SK-N-SH (cell line): Measurements from ENCODE around the gene TMEM131L. TPM values are rescaled to one million over a fixed set of nuclear protein-coding genes. Genes with fewer than 3 reads are reported as not detected.
"Not testable (repeated sequence)": the region's sequence is repeated elsewhere in the genome, so short reads cannot be mapped to it uniquely, and the experiment has no call there.

Experiments used
- CTCF ChIA-PET: fragments of 300-600, 350-600 bp; formaldehyde crosslinking; extraction: SDS; loops from one replicate; lab custom pipeline; 2021; lab: Yijun Ruan, JAX
- POLR2A ChIA-PET: fragments of 350-600 bp; sonication (Branson Sonifier 250); formaldehyde crosslinking; extraction: SDS; loops from one replicate; lab custom pipeline; 2020; ENCODE audit warnings: antibody characterized with exemption, inconsistent platforms; lab: Yijun Ruan, JAX
- DNase-seq: peaks from one replicate; pipeline ENCODE4 v3.0.0; 2012
- H2AFZ ChIP-seq: fragments of 200-600 bp; sonication (generic); 2 replicates; pipeline ENCODE4 v1.8.1; 2016; ENCODE audit warnings: antibody characterized with exemption, mild to moderate bottlenecking, low read depth
- H3F3A ChIP-seq: fragments of 200-600 bp; sonication (generic); replicated peaks from 2 replicates; pipeline ENCODE3; 2016; ENCODE audit warnings: antibody characterized with exemption, mild to moderate bottlenecking; ENCODE audit not compliant: insufficient read depth
- H3K27ac ChIP-seq, 2 experiments: fragments of 200-500 bp in 1 of 2; fragments of 200-600 bp in 1 of 2; sonication (Bioruptor generic) in 1 of 2; sonication (generic), shearing (Covaris generic) in 1 of 2; 2 replicates each; pipeline versions ENCODE4 v1.5.1 to v1.6.1; 2014 to 2016; ENCODE audit warnings: low read depth in 2 of 2, inconsistent platforms in 1 of 2, low read length in 1 of 2, mild to moderate bottlenecking in 1 of 2, mixed read lengths in 1 of 2
- H3K27me3 ChIP-seq: fragments of 200-600 bp; sonication (generic), shearing (Covaris generic); 2 replicates; pipeline ENCODE4 v1.6.1; 2016; ENCODE audit warnings: mixed run types; ENCODE audit not compliant: insufficient read depth
- H3K36me3 ChIP-seq, 2 experiments: fragments of 200-500 bp in 1 of 2; fragments of 200-600 bp in 1 of 2; sonication (Bioruptor generic) in 1 of 2; sonication (generic) in 1 of 2; replicated peaks in 1 of 2; 2 replicates each; pipeline versions ENCODE3 to v1.5.1; 2014 to 2016; ENCODE audit warnings: low read length in 1 of 2, mild to moderate bottlenecking in 1 of 2; ENCODE audit not compliant: insufficient read depth in 2 of 2, control insufficient read depth in 1 of 2
- H3K4me1 ChIP-seq, 2 experiments: fragments of 200-500 bp in 1 of 2; fragments of 200-600 bp in 1 of 2; sonication (Bioruptor generic) in 1 of 2; sonication (generic), shearing (Covaris generic) in 1 of 2; 2 replicates each; pipeline versions ENCODE4 v1.5.1 to v1.6.1; 2014 to 2016; ENCODE audit warnings: low read depth in 1 of 2, low read length in 1 of 2, mixed run types in 1 of 2; ENCODE audit not compliant: insufficient read depth in 2 of 2, control insufficient read depth in 1 of 2
- H3K4me2 ChIP-seq: fragments of 200-600 bp; sonication (generic), shearing (Covaris generic); 2 replicates; pipeline ENCODE4 v1.6.1; 2017; ENCODE audit warnings: mixed run types
- H3K4me3 ChIP-seq, 2 experiments: fragments of 200-500 bp in 1 of 2; fragments of 200-600 bp in 1 of 2; sonication (Bioruptor generic) in 1 of 2; sonication (generic), shearing (Covaris generic) in 1 of 2; 2 replicates each; pipeline versions ENCODE4 v1.5.1 to v1.8.1; 2014 to 2016; ENCODE audit warnings: low read depth in 2 of 2, inconsistent platforms in 1 of 2, low read length in 1 of 2, mild to moderate bottlenecking in 1 of 2, mixed read lengths in 1 of 2, moderate library complexity in 1 of 2
- H3K79me2 ChIP-seq: fragments of 200-600 bp; sonication (generic); 2 replicates; pipeline ENCODE4 v1.8.1; 2017; ENCODE audit warnings: mild to moderate bottlenecking; ENCODE audit not compliant: insufficient read depth
- H3K9ac ChIP-seq: fragments of 200-600 bp; sonication (generic); 2 replicates; pipeline ENCODE4 v1.6.1; 2017; ENCODE audit warnings: mixed run types
- H3K9me2 ChIP-seq: fragments of 200-600 bp; sonication (generic); 2 replicates; pipeline ENCODE4 v1.6.1; 2017; ENCODE audit warnings: mixed run types
- H3K9me3 ChIP-seq: fragments of 200-600 bp; sonication (generic); 2 replicates; pipeline ENCODE4 v1.6.1; 2017; ENCODE audit warnings: mixed run types, mild to moderate bottlenecking, moderate library complexity
- H4K20me1 ChIP-seq: fragments of 200-600 bp; sonication (generic); 2 replicates; pipeline ENCODE4 v1.6.1; 2017; ENCODE audit warnings: mild to moderate bottlenecking, mixed run types; ENCODE audit not compliant: insufficient read depth
- CHD2 ChIP-seq: fragments of 150-350 bp; IDR thresholded peaks from 2 replicates; pipeline ENCODE4 v1.6.1; 2018; ENCODE audit warnings: low read length; ENCODE audit not compliant: partially characterized antibody
- EP300 ChIP-seq, 2 experiments: IDR thresholded peaks; 2 replicates each; pipeline versions ENCODE4 v1.4.0 to v1.6.1; 2012; ENCODE audit warnings: borderline replicate concordance in 1 of 2, low read depth in 1 of 2, low read length in 1 of 2
- GATA2 ChIP-seq: sonication (generic); formaldehyde crosslinking; IDR thresholded peaks from 2 replicates; pipeline ENCODE4 v1.5.0; 2020; ENCODE audit warnings: mild to moderate bottlenecking, missing genetic modification reagents
- MAX ChIP-seq: IDR thresholded peaks from 2 replicates; pipeline ENCODE4 v1.4.0; 2012; ENCODE audit warnings: low read depth
- MXI1 ChIP-seq: IDR thresholded peaks from 2 replicates; pipeline ENCODE4 v1.6.1; 2012; ENCODE audit warnings: mild to moderate bottlenecking, low read depth, low read length, improper control_type of control experiment
- NFIC ChIP-seq: IDR thresholded peaks from 2 replicates; pipeline ENCODE4 v1.4.0; 2012; ENCODE audit warnings: borderline replicate concordance
- NRF1 ChIP-seq: IDR thresholded peaks from 2 replicates; pipeline ENCODE4 v1.6.1; 2012; ENCODE audit warnings: low read depth, mild to moderate bottlenecking, low read length
- POLR2AphosphoS5 ChIP-seq: IDR thresholded peaks from 2 replicates; pipeline ENCODE4 v1.6.1; 2012; ENCODE audit warnings: low read depth, low read length
- RAD21 ChIP-seq: IDR thresholded peaks from 2 replicates; pipeline ENCODE4 v1.6.1; 2012; ENCODE audit warnings: mild to moderate bottlenecking, low read length
- RCOR1 ChIP-seq: fragments of 150-350 bp; IDR thresholded peaks from 2 replicates; pipeline ENCODE4 v1.6.1; 2017; ENCODE audit warnings: antibody characterized with exemption, low read length
- RFX5 ChIP-seq: IDR thresholded peaks from 2 replicates; pipeline ENCODE4 v1.6.1; 2012; ENCODE audit warnings: mild to moderate bottlenecking, improper control_type of control experiment, low read length
- RXRA ChIP-seq: IDR thresholded peaks from 2 replicates; pipeline ENCODE4 v1.4.0; 2012; ENCODE audit warnings: low read depth, mild to moderate bottlenecking, borderline replicate concordance
- TAF1 ChIP-seq: IDR thresholded peaks from 2 replicates; pipeline ENCODE4 v1.6.1; 2012; ENCODE audit warnings: low read depth, mild to moderate bottlenecking, low read length, moderate library complexity, borderline replicate concordance
- TEAD4 ChIP-seq: IDR thresholded peaks from 2 replicates; pipeline ENCODE4 v1.4.0; 2012; ENCODE audit warnings: mild to moderate bottlenecking, borderline replicate concordance; ENCODE audit not compliant: insufficient read depth
- YY1 ChIP-seq: IDR thresholded peaks from 2 replicates; pipeline ENCODE4 v1.4.0; 2012; ENCODE audit warnings: low read depth, mild to moderate bottlenecking
- WGBS: methylation state at CpG from one replicate; pipeline ENCODE4 v1.1.6; 2017; ENCODE audit warnings: low lambda C conversion rate; 5-methylcytosine and 5-hydroxymethylcytosine counted together
- polyA plus RNA-seq, 3 experiments: library from polyadenylated mRNA; depleted of rRNA; stranded (reverse); fragments of >200 nt; gene quantifications; 2 replicates each; pipeline ENCODE4 v1.2.3, GENCODE V29; 2012
- TF ChIP-seq, protein P1 (sequence below): IDR thresholded peaks from 2 replicates; pipeline ENCODE4 v1.4.0; 2012; ENCODE audit warnings: low read depth, borderline replicate concordance
- TF ChIP-seq, protein P2 (sequence below): fragments of 200-600 bp; sonication (generic); IDR thresholded peaks from 2 replicates; pipeline ENCODE4 v1.6.1; 2017; ENCODE audit warnings: antibody characterized with exemption, mild to moderate bottlenecking, moderate library complexity

TMEM131L gene
- polyA plus RNA-seq (2012; rRNA removed) = 6.2 and 6.8 TPM in 2 replicates
- polyA plus RNA-seq (2012; cell fraction: cytosol; rRNA removed) = 4.6 and 4.9 TPM in 2 replicates
- 15.8 and 17.0 TPM in 2 replicates for polyA plus RNA-seq (2012; cell fraction: nucleus; rRNA removed)

DNA sequence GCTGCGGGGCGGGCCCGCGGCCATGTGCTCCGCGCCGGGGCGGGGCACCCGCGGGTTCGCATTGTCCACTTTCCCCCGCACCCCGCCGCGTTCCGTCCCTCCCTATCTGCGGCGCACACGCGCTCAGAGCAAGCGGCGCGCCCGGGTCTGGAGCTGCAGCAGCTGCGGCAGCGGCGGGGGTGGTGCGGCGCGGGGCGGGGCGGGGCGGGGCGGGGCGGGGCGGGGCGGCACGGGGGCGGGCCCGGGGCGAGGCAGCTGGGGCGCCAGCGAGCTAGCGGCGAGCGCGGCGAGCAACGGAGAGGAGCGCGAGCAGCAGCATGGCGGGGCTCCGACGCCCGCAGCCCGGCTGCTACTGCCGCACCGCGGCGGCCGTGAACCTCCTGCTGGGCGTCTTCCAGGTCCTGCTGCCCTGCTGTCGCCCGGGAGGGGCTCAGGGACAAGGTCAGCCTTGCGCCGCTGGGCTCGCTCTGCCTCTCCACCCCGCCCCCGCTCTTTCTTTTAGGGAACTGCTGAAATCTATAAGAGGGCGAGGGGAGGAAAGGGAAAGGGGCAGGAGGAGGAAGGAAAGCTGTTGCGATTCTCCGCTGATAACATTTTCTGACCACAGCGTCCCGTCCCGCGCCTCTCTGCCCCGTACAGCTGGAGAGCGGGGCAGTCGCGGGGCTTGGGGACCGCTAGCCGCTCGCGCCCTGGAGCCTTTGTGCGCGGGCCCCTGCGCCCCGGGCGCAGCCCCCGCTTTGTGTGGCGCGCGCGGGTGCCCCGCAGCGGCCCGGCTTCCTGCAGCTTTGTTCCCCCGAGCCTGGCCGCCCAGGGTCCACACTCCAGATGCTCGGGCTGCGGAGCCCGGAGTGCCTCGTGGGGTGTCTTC is at the start of gene TMEM131L:
Gene TMEM131L (plus strand): TSS at position 280 of the 868 bp plus-strand sequence. CDS start 38 bp downstream, at position 318.
- Histone ChIP-seq H3K4me1 (peaks cover 26 to 31% of the 10 kb centered on the region in 2 experiments), H3K36me3 (no peaks in the 10 kb centered on the region), H3K4me2 (peak within 1 kb of the TSS; percentile 97), H3K9ac (peak within 1 kb of the TSS; percentile 76), H3K9me2 (no peaks in the 10 kb centered on the region), H4K20me1 (no peaks in the 10 kb centered on the region), H3K79me2 (peaks cover 34% of the 10 kb centered on the region), H2AFZ (peak within 1 kb of the TSS; percentile 94), H3K27ac (peak within 1 kb of the TSS; percentile 42 to 90; a peak in 3 of 4 replicates), H3F3A (peaks cover 9% of the 10 kb centered on the region), H3K9me3 (no peaks in the 10 kb centered on the region), H3K4me3 (peak within 1 kb of the TSS; percentile 82 to 88), H3K27me3 (no peaks in the 10 kb centered on the region)
- 2% methylated on average over 33 of the region's 103 CpGs for WGBS
- peak; percentile 95 for DNase-seq
- CTCF ChIA-PET = interaction anchor here (0.8 to 2.5 kb wide), 12 partner anchors 11 to 323 kb away, joined by 3 to 18 read pairs (median 4); partner anchors contain the start of gene MND1
- POLR2A ChIA-PET = interaction anchor here (0.6 to 1.3 kb wide), 9 partner anchors 12 to 322 kb away, joined by 3 to 5 read pairs (median 3); partner anchors contain the start of gene MND1
- TF ChIP-seq CHD2 (peak; percentile 5), TAF1 (peak; percentile 41; the same call in 1 of the 2 replicates), NRF1 (0 out of 2 replicates have a peak, but pooled peaks have one; percentile 5), YY1 (0 out of 2 replicates have a peak, but pooled peaks have one; percentile 63), RCOR1 (no peak), NFIC (no peak), POLR2AphosphoS5 (0 out of 2 replicates have a peak, but pooled peaks have one; percentile 25), MXI1 (peak; percentile 49; the same call in 1 of the 2 replicates), RAD21 (no peak; the same call in 1 of the 2 replicates), EP300 (IDR thresholded peaks at IDR 0.05; ENCODE audit: borderline replicate concordance in 1 of 2, low read depth in 1 of 2, low read length in 1 of 2) (no peak), MAX (no peak), TEAD4 (no peak), RFX5 (no peak), GATA2 (peak; percentile 35; the same call in 1 of the 2 replicates), RXRA (no peak)
- TF ChIP-seq, protein P1, sequence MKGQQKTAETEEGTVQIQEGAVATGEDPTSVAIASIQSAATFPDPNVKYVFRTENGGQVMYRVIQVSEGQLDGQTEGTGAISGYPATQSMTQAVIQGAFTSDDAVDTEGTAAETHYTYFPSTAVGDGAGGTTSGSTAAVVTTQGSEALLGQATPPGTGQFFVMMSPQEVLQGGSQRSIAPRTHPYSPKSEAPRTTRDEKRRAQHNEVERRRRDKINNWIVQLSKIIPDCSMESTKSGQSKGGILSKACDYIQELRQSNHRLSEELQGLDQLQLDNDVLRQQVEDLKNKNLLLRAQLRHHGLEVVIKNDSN = 0 out of 2 replicates have a peak, but pooled peaks have one; percentile 3
- TF ChIP-seq, protein P2, sequence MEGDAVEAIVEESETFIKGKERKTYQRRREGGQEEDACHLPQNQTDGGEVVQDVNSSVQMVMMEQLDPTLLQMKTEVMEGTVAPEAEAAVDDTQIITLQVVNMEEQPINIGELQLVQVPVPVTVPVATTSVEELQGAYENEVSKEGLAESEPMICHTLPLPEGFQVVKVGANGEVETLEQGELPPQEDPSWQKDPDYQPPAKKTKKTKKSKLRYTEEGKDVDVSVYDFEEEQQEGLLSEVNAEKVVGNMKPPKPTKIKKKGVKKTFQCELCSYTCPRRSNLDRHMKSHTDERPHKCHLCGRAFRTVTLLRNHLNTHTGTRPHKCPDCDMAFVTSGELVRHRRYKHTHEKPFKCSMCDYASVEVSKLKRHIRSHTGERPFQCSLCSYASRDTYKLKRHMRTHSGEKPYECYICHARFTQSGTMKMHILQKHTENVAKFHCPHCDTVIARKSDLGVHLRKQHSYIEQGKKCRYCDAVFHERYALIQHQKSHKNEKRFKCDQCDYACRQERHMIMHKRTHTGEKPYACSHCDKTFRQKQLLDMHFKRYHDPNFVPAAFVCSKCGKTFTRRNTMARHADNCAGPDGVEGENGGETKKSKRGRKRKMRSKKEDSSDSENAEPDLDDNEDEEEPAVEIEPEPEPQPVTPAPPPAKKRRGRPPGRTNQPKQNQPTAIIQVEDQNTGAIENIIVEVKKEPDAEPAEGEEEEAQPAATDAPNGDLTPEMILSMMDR = peak; percentile 8; the same call in 1 of the 2 replicates
- TF ChIP-seq, all 33 proteins: peak for 9

DNA sequence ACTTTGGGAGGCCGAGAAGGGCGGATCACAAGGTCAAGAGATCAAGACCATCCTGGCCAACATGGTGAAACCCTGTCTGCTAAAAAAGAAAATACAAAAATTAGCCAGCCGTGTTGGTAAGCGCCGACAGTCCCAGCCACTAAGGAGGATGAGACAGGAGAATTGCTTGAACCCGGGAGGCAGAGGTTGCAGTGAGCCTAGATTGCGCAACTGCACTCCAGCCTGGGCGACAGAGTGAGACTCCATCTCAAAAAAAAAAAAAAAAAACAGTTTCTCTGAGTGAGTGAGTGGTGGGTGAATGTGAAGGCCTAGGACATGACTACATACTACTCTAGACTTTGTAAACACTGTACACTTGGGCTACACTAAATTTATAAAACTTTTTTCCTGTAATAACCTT is 49.7 kb upstream of the TMEM131L start:
- H3K4me2 ChIP-seq, H4K20me1 ChIP-seq, H2AFZ ChIP-seq, DNase-seq, H3K27me3 ChIP-seq, H3K4me1 ChIP-seq, H3F3A ChIP-seq, H3K36me3 ChIP-seq, H3K9me3 ChIP-seq, POLR2A ChIA-PET, H3K9ac ChIP-seq, H3K79me2 ChIP-seq, H3K27ac ChIP-seq, CTCF ChIA-PET, H3K9me2 ChIP-seq, H3K4me3 ChIP-seq: not testable (repeated sequence)
- WGBS = 89% methylated on average over 8 of the region's 8 CpGs
